CD14-positive monocyte (primary cell): ENCODE data around the gene FKBP5. TPM values are rescaled to one million over a fixed set of nuclear protein-coding genes. Genes with fewer than 3 reads are reported as not detected.

Experiments used
- DNase-seq, 3 donors: peaks; one replicate each; pipeline ENCODE4 v3.0.0-alpha.2; 2011 to 2022
- H2AFZ ChIP-seq: 2 replicates; pipeline ENCODE4 v1.6.0; 2012; ENCODE audit warnings: mild to moderate bottlenecking, low read depth, low read length, inconsistent platforms; ENCODE audit not compliant: insufficient read depth, poor library complexity, severe bottlenecking
- H3K27ac ChIP-seq, 2 donors: 1 replicate in 1 of 2; 2 replicates in 1 of 2; pipeline ENCODE4 v1.5.1; 2012 to 2013; ENCODE audit warnings: low read length in 2 of 2, control low read depth in 1 of 2, inconsistent platforms in 1 of 2, low read depth in 1 of 2, mild to moderate bottlenecking in 1 of 2
- H3K27me3 ChIP-seq, 2 donors: one replicate each; pipeline versions ENCODE4 v1.6.0 to v1.6.1; 2011 to 2013; ENCODE audit warnings: low read length in 2 of 2; ENCODE audit not compliant: control insufficient read depth in 2 of 2, insufficient read depth in 2 of 2
- H3K36me3 ChIP-seq, 2 donors: replicated peaks in 1 of 2; 1 replicate in 1 of 2; 2 replicates in 1 of 2; pipeline versions ENCODE4 v1.5.1 to v1.6.1; 2012 to 2013; ENCODE audit warnings: low read length in 2 of 2, control low read depth in 1 of 2, inconsistent platforms in 1 of 2, mild to moderate bottlenecking in 1 of 2; ENCODE audit not compliant: insufficient read depth in 2 of 2, control insufficient read depth in 1 of 2
- H3K4me1 ChIP-seq, 2 donors: 1 replicate in 1 of 2; 2 replicates in 1 of 2; pipeline versions ENCODE4 v1.5.1 to v1.6.1; 2012 to 2013; ENCODE audit warnings: low read length in 2 of 2, control low read depth in 1 of 2, inconsistent platforms in 1 of 2, mild to moderate bottlenecking in 1 of 2, moderate library complexity in 1 of 2; ENCODE audit not compliant: insufficient read depth in 2 of 2, control insufficient read depth in 1 of 2
- H3K4me2 ChIP-seq: replicated peaks from 2 replicates; pipeline ENCODE3; 2012; ENCODE audit warnings: low read length, moderate library complexity, mild to moderate bottlenecking; ENCODE audit not compliant: poor library complexity, severe bottlenecking; ENCODE audit errors: extremely low read depth
- H3K4me3 ChIP-seq, 3 experiments: fragments of 200-600 bp in 1 of 3; sonication (generic) in 1 of 3; replicated peaks in 1 of 3; 1 replicate in 2 of 3; 2 replicates in 1 of 3; pipeline ENCODE4 v1.5.1; 2011 to 2013; ENCODE audit warnings: low read length in 3 of 3, mild to moderate bottlenecking in 3 of 3, control low read depth in 2 of 3, low read depth in 2 of 3, inconsistent platforms in 1 of 3, moderate library complexity in 1 of 3
- H3K79me2 ChIP-seq: 2 replicates; pipeline ENCODE4 v1.6.0; 2012; ENCODE audit warnings: mild to moderate bottlenecking, control low read depth, inconsistent platforms, low read length, moderate library complexity; ENCODE audit not compliant: insufficient read depth
- H3K9ac ChIP-seq: 2 replicates; pipeline ENCODE4 v1.6.0; 2017; ENCODE audit warnings: low read length, mild to moderate bottlenecking; ENCODE audit not compliant: insufficient read depth, poor library complexity, severe bottlenecking
- H3K9me3 ChIP-seq, 2 donors: replicated peaks in 1 of 2; 1 replicate in 1 of 2; 2 replicates in 1 of 2; pipeline versions ENCODE4 v1.5.1 to v1.6.1; 2012 to 2013; ENCODE audit warnings: low read length in 2 of 2, control low read depth in 1 of 2; ENCODE audit not compliant: control insufficient read depth in 1 of 2, insufficient read depth in 1 of 2
- H4K20me1 ChIP-seq: 2 replicates; pipeline ENCODE4 v1.6.0; 2012; ENCODE audit warnings: mild to moderate bottlenecking, low read length, control low read depth, moderate library complexity; ENCODE audit not compliant: insufficient read depth
- H3K27ac Mint-ChIP-seq, 7 donors: one replicate each; pipeline ENCODE4 v1.8.0; 2020; ENCODE audit warnings: mild to moderate bottlenecking in 7 of 7, mixed read lengths in 7 of 7, moderate library complexity in 6 of 7, inconsistent platforms in 2 of 7
- H3K27me3 Mint-ChIP-seq, 3 donors: one replicate each; pipeline ENCODE4 v1.8.0; 2021 to 2022; ENCODE audit warnings: low read depth in 3 of 3, mild to moderate bottlenecking in 3 of 3, mixed read lengths in 3 of 3, moderate library complexity in 3 of 3, inconsistent platforms in 1 of 3
- H3K36me3 Mint-ChIP-seq, 2 donors: one replicate each; pipeline ENCODE4 v1.8.0; 2020; ENCODE audit warnings: mixed read lengths in 2 of 2, inconsistent platforms in 1 of 2, mild to moderate bottlenecking in 1 of 2
- H3K4me1 Mint-ChIP-seq: one replicate; pipeline ENCODE4 v1.8.0; 2020; ENCODE audit warnings: mild to moderate bottlenecking, mixed read lengths
- H3K4me3 Mint-ChIP-seq, 2 donors: one replicate each; pipeline ENCODE4 v1.8.0; 2020; ENCODE audit warnings: mild to moderate bottlenecking in 2 of 2, mixed read lengths in 2 of 2, moderate library complexity in 1 of 2
- H3K9me3 Mint-ChIP-seq, 7 donors: one replicate each; pipeline ENCODE4 v1.8.0; 2020 to 2022; ENCODE audit warnings: mixed read lengths in 7 of 7, mild to moderate bottlenecking in 6 of 7, moderate library complexity in 6 of 7, inconsistent platforms in 2 of 7
- WGBS: methylation state at CpG from one replicate; pipeline ENCODE4 v1.1.5; 2013; ENCODE audit warnings: missing lambda C conversion rate; ENCODE audit not compliant: insufficient coverage; 5-methylcytosine and 5-hydroxymethylcytosine counted together
- intact Hi-C, 2 donors: fragments of 100-400 bp; cut with micrococcal nuclease; formaldehyde crosslinking; loops; one replicate each; pipeline versions ENCODE4 v1.15.0 to v1.15.1; 2023
- polyA plus RNA-seq, 3 donors: library from polyadenylated mRNA; depleted of rRNA in 1 of 3; unstranded in 2 of 3; stranded (reverse) in 1 of 3; fragments of 300-500 nt in 2 of 3; fragments of >200 nt in 1 of 3; fragmentation: Illumina TruSeq in 2 of 3; gene quantifications; 1 replicate in 2 of 3; 2 replicates in 1 of 3; pipeline ENCODE4 v1.2.3, GENCODE V29; 2012 to 2021
- TF ChIP-seq, protein P1 (sequence below): fragments of 200-600 bp; IDR thresholded peaks from one replicate; pipeline ENCODE4 v1.8.0; 2022; ENCODE audit warnings: antibody characterized with exemption, mild to moderate bottlenecking

FKBP5 gene
- polyA plus RNA-seq, 3 donors, result 20.2 to 58.5 (median 56.9) TPM

GRCh38 chr6:35677456-35677855 is 11.3 kb downstream of the FKBP5 start:
- Histone ChIP-seq H3K36me3 (peaks cover 11 to 26% of the 10 kb centered on the region in 2 donors), H3K4me3 (no peak overlapping the region), H4K20me1 (peaks cover 99% of the 10 kb centered on the region), H3K27ac (no peak overlapping the region), H2AFZ (no peak overlapping the region), H3K27me3 (no peaks in the 10 kb centered on the region), H3K79me2 (peaks cover 99% of the 10 kb centered on the region), H3K4me2 (no peak overlapping the region), H3K9me3 (no peaks in the 10 kb centered on the region), H3K9ac (no peak overlapping the region), H3K4me1 (peaks cover 24 to 31% of the 10 kb centered on the region in 2 donors)
- H3K36me3 Mint-ChIP-seq, result peaks cover 22 to 28% of the 10 kb centered on the region in 2 donors
- TF ChIP-seq, protein P1, sequence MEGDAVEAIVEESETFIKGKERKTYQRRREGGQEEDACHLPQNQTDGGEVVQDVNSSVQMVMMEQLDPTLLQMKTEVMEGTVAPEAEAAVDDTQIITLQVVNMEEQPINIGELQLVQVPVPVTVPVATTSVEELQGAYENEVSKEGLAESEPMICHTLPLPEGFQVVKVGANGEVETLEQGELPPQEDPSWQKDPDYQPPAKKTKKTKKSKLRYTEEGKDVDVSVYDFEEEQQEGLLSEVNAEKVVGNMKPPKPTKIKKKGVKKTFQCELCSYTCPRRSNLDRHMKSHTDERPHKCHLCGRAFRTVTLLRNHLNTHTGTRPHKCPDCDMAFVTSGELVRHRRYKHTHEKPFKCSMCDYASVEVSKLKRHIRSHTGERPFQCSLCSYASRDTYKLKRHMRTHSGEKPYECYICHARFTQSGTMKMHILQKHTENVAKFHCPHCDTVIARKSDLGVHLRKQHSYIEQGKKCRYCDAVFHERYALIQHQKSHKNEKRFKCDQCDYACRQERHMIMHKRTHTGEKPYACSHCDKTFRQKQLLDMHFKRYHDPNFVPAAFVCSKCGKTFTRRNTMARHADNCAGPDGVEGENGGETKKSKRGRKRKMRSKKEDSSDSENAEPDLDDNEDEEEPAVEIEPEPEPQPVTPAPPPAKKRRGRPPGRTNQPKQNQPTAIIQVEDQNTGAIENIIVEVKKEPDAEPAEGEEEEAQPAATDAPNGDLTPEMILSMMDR, result no peak
- WGBS, result no CpG with 5 or more reads among the region's 2 CpGs
- H3K9me3 Mint-ChIP-seq, result no peaks in the 10 kb centered on the region
- DNase-seq, result no peak
- H3K27me3 Mint-ChIP-seq, result peaks cover 0 to 1% (median 0%) of the 10 kb centered on the region in 3 donors
- intact Hi-C loops, result loop anchor here in 1 of 2 donors (10.0 kb wide), 1 partner anchor 73 kb away; no protein-coding TSS in a partner anchor
- H3K4me1 Mint-ChIP-seq, result peaks cover 59% of the 10 kb centered on the region
- H3K4me3 Mint-ChIP-seq, result no peak overlapping the region
- H3K27ac Mint-ChIP-seq, result peak overlapping the region in 5 of 7 donors; percentile 30 to 81 (median 72)

DNA sequence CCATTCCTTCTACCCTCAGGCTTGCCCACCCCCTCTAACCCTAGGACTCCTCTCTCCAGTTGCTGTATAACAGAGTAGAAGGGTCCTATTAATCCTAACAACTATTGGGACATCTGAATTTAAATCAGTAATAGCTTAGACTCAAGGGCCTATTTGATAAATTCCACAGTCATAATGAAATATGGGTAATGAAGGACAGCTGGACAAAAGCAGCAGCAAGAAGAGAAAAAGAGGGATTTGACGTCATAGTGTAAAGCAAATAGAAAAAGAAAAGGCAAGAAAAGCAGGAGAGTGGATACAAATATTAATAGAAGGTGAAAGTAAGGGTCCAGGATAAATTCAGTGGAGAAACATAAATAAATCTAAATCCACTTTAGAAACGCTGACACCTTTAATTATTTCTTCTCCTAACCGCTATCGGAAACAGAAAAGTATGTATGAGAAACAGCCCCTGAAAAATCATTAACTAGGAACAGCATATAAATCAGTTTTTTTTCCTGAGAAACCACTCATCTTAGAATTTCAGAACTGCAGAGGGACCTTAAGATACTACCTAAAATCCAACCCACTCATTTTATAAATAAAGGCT is 12.8 kb downstream of the FKBP5 start:
- H3K27ac Mint-ChIP-seq, result peak overlapping the region in 2 of 7 donors; percentile 36 to 66
- Histone ChIP-seq H2AFZ (no peak overlapping the region), H3K27me3 (no peaks in the 10 kb centered on the region), H3K9ac (no peak overlapping the region), H3K4me1 (peaks cover 24 to 31% of the 10 kb centered on the region in 2 donors), H3K4me2 (no peak overlapping the region), H3K9me3 (no peaks in the 10 kb centered on the region), H4K20me1 (peaks cover 99% of the 10 kb centered on the region), H3K79me2 (peaks cover 99% of the 10 kb centered on the region), H3K4me3 (no peak overlapping the region), H3K36me3 (peaks cover 11 to 22% of the 10 kb centered on the region in 2 donors), H3K27ac (no peak overlapping the region)
- DNase-seq, result no peak
- H3K36me3 Mint-ChIP-seq, result peaks cover 15 to 24% of the 10 kb centered on the region in 2 donors
- H3K4me1 Mint-ChIP-seq, result peaks cover 49% of the 10 kb centered on the region
- H3K9me3 Mint-ChIP-seq, result no peaks in the 10 kb centered on the region
- peaks cover 0 to 1% (median 0%) of the 10 kb centered on the region in 3 donors for H3K27me3 Mint-ChIP-seq
- H3K4me3 Mint-ChIP-seq, result no peak overlapping the region
- no CpG with 5 or more reads among the region's 4 CpGs for WGBS
- intact Hi-C loops, result loop anchor here (2.0 to 10.0 kb wide), 2 partner anchors 13 to 71 kb away; partner anchors contain the start of gene FKBP5 (in 1 of the 2)
- TF ChIP-seq, protein P1, result no peak
